ENCODE measurements around the gene SIPA1L3.

SIPA1L3 gene

DNA sequence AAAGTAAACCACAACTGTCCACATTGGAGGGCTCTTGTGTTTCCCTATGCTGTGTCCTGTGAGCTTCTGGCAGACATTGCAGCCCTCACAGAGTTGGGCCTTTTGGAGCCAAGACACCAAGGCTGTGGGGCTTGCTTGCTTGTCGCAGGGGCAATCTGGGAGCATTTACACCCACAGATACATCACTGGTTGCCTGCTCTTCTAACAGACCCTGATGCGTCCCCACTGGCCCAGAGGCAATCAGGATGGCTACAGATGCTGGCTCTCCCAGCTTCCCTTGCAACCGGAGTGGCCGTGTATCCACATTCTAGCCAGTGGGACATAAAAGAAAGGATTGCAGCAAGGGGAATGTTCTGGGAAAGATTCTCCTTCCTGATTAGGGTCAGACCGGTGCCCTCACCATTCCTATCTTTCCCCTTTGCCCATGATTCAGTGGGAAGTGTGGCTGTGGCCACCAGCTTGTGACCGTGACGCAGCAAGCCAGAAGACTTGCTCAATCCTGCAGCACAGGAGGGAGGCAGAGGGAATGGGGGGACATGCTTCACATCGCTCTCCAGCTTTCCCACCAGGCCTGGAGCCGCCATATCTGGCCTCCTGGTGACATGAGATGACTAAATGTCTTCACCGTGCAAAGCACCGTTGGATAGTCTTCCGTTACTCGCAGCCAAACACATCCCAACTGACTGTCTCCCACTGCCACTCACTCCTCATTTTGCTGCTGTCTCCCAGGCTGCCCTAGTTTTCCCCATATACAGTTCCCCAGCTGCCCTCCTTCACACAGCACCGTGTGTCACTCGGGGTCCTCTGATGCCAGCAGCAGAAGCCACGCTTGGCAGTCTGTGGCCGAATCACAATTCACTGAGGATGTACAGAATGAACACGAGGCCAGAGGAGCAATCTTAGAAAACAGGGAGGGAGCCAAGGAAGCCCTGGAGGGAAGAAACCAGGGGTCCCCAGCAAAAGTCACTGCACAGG lies 166.1 kb downstream of the SIPA1L3 start:
- no peak overlapping the region for H3K4me3 ChIP-seq (ENCODE audit: low read depth, low read length)
- TF ChIP-seq, protein P1, sequence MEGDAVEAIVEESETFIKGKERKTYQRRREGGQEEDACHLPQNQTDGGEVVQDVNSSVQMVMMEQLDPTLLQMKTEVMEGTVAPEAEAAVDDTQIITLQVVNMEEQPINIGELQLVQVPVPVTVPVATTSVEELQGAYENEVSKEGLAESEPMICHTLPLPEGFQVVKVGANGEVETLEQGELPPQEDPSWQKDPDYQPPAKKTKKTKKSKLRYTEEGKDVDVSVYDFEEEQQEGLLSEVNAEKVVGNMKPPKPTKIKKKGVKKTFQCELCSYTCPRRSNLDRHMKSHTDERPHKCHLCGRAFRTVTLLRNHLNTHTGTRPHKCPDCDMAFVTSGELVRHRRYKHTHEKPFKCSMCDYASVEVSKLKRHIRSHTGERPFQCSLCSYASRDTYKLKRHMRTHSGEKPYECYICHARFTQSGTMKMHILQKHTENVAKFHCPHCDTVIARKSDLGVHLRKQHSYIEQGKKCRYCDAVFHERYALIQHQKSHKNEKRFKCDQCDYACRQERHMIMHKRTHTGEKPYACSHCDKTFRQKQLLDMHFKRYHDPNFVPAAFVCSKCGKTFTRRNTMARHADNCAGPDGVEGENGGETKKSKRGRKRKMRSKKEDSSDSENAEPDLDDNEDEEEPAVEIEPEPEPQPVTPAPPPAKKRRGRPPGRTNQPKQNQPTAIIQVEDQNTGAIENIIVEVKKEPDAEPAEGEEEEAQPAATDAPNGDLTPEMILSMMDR (IDR thresholded peaks at IDR 0.05; ENCODE audit: insufficient read depth, low read depth, low read length, missing control alignments) = no peak
- DNase-seq (ENCODE audit: low read depth) = no peak

DNA sequence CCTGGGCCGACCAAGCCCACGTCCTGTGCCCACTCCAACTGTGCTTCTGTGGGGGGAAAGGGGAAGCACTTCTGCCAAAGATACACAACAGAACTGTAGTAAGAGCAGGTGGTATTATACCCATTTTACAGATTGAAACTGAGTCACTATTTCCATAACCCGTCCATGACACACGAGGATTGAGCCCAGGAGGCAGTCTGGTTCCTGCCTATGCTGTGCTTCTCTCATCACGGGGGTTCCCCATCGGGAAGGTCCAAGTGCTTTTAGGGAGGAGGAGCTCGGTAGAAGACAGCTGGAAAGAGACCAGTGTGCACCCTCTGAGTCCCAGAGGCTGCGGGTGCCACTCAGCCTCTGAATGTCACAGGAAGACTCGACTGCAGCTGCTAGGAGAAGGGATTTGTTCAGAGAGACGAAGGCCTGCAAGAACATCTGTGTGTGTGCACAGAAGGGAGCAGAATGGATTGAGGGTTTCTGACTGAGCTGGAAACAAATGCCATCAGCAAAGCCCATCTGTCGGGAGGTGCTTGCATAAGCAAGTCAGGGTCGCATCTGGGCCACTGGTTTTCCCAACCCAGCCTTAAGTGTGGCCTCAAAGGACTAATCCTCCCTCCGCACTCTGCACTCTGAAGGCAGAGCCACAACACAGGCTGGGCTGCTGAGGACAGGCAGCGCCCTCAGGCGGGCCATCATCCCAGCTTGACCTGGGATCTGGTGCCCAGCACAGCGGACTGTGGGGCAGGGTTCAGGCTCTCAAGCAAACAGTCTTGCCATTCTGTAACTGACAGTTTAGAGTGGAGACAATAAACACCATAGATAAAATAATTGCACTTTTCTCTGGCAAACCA lies 167.1 kb downstream of the SIPA1L3 start:
- TF ChIP-seq, protein P1 (IDR thresholded peaks at IDR 0.05; ENCODE audit: insufficient read depth, low read depth, low read length, missing control alignments) = no peak
- H3K4me3 ChIP-seq (ENCODE audit: low read depth, low read length) = no peak overlapping the region
- DNase-seq (ENCODE audit: low read depth) = no peak

DNA sequence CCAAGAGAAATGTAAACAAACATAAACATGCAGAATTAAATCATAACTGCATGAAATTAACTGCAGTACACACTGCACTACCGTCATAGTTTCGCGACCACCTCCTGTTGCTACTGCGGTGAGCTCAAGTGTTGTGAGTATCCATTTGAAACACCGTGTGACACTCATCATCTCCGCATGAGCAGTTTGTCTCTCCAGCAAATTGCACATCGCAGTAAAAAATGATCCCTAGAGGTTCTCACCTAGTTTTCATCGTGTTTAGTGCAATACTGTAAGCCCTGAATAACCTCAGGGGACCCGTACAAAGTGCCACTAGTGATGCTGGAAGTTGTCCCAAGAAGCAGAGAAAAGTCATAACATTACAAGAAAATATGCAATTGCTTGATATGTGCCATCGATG lies 169.3 kb downstream of the SIPA1L3 start:
- no peak overlapping the region for H3K4me3 ChIP-seq (ENCODE audit: low read depth, low read length)
- TF ChIP-seq, protein P1 (IDR thresholded peaks at IDR 0.05; ENCODE audit: insufficient read depth, low read depth, low read length, missing control alignments) = no peak
- DNase-seq (ENCODE audit: low read depth) = no peak

DNA sequence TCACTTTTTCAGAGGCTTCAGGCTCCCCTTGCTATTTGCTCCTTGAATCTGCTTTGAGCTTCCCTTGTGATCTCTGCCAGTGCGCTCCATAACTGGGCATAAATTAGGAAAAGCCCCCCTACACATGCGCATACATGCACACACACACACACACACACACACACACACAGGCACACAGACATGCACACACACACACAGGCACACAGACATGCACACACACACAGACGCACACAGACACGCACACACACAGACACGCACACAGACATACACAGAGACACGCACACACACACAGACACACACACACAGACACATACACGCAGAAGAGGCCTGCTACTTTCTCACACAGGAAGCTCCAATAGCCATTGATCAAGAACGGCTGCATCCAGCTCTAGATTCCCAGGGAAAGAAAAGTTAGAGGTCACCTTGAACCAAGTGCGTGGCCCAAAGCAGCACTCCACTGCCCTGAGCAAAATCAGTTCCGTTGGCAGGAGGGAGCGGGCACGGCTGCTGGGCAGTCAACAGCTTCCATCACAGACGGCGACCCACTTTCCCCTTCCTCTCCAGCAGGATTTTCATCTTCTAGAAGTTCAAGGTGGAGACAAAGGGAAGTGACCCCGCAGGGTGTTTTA lies 171.4 kb downstream of the SIPA1L3 start:
- TF ChIP-seq, protein P1 (IDR thresholded peaks at IDR 0.05; ENCODE audit: insufficient read depth, low read depth, low read length, missing control alignments) = no peak
- DNase-seq (ENCODE audit: low read depth) = no peak
- no peak overlapping the region for H3K4me3 ChIP-seq (ENCODE audit: low read depth, low read length)

DNA sequence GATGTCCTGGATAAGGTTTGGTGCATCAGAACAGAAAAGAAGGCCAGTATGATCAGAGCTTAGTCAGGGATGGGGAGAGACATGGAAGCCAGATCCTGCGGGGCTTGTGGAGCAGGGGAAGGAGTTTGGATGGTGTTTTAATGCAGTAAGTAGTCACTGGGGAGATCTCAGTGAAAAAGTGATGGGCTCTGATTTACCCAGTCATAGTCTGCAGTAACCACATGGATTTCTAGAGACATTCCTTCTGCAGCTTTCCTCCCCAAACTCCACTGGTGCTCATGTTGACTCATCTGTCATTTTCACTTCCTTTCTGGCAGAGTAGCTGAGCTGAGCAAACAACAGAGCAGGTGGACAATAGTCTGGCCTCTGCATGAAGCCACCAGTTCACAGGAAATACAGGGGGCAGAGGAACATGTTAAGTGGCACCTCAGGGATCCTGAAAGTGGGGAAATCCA lies 172.9 kb downstream of the SIPA1L3 start:
- H3K4me3 ChIP-seq (ENCODE audit: low read depth, low read length) = no peak overlapping the region
- peak; percentile 85 for DNase-seq (ENCODE audit: low read depth)
- TF ChIP-seq, protein P1 (IDR thresholded peaks at IDR 0.05; ENCODE audit: insufficient read depth, low read depth, low read length, missing control alignments) = no peak

DNA sequence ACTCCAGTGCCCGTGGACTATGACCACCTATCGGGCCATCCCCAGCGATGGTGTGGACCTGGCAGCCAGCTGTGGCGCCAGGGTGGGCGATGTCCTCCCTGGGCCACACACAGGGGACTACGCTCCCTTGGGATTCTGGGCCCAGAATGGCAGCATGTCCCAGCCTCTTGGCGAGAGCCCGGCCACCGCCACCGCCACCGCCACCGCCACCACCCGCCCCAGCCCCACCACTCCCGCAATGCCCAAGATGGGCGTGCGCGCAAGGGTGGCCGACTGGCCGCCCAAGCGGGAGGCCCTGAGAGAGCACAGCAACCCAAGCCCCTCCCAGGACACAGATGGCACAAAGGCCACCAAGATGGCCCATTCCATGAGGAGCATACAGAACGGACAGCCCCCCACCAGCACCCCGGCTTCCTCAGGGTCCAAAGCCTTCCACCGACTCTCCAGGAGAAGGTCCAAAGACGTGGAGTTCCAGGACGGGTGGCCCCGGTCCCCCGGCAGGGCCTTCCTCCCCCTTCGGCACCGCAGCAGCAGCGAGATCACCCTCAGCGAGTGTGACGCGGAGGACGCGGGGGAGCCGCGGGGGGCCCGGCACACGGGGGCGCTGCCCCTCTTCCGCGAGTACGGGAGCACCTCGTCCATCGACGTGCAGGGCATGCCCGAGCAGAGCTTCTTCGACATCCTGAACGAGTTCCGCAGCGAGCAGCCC lies 174.7 kb downstream of the SIPA1L3 start:
- no peak for DNase-seq (ENCODE audit: low read depth)
- TF ChIP-seq, protein P1 (IDR thresholded peaks at IDR 0.05; ENCODE audit: insufficient read depth, low read depth, low read length, missing control alignments) = no peak
- H3K4me3 ChIP-seq (ENCODE audit: low read depth, low read length) = no peak overlapping the region

All from GM12865 (cell line).